Measurements from ENCODE around the gene DDX6.
A peak's percentile ranks its signal among the peaks of the same experiment; 100 is the strongest.

Gene DDX6

DNA sequence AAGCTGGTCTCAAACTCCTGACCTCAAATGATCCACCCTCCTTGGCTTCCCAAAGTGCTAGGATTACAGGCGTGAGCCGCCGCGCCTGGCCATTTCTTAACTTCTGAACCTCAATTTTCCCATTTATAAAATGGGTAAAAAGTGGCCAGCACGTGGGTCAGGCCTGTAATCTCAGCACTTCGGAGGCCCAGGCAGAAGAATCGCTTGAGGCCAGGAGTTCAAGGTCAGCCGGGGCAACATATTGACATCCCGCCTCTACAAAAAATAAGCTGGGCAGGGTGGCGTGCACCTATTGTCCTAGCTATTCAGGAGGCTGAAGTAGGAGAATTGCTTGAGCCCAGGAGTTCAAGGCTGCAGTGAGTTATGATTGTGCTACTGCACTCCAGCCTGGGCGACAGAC, 6.5 kb upstream of the DDX6 start:
- no peak overlapping the region for H3K23ac ChIP-seq (ENCODE audit: low read length)
- no peak overlapping the region for H3K4me2 ChIP-seq (ENCODE audit: low read length)
- H2BK120ac ChIP-seq (ENCODE audit: low read depth, low read length) = no peak overlapping the region
- peaks cover 4% of the 10 kb centered on the region for H3K4me1 ChIP-seq (ENCODE audit: control insufficient read depth, low read depth, low read length)
- no peak overlapping the region for H4K5ac ChIP-seq (ENCODE audit: low read length)
- no peaks in the 10 kb centered on the region for H3K27me3 ChIP-seq (ENCODE audit: insufficient read depth, low read length, poor library complexity)
- no peak overlapping the region for H3K56ac ChIP-seq (ENCODE audit: low read length)
- H3K79me1 ChIP-seq (ENCODE audit: low read length) = no peaks in the 10 kb centered on the region
- H3K18ac ChIP-seq (ENCODE audit: low read length) = no peak overlapping the region
- no peak overlapping the region for H2AK5ac ChIP-seq (ENCODE audit: low read length)
- no peak overlapping the region for H2BK15ac ChIP-seq (replicated peaks; ENCODE audit: low read depth)
- no peak overlapping the region for H3K4ac ChIP-seq (ENCODE audit: low read depth, low read length)
- H2BK5ac ChIP-seq (ENCODE audit: low read length) = no peak overlapping the region
- H3K27ac ChIP-seq (ENCODE audit: low read depth, low read length) = no peak overlapping the region
- no peak for DNase-seq
- no peaks in the 10 kb centered on the region for H3K36me3 ChIP-seq (ENCODE audit: control insufficient read depth, insufficient read depth, low read length)
- H3K9ac ChIP-seq (ENCODE audit: low read length) = no peak overlapping the region
- no CpG with 5 or more reads among the region's 11 CpGs for WGBS (ENCODE audit: extremely low coverage, insufficient coverage, low lambda C conversion rate)
- H4K8ac ChIP-seq (ENCODE audit: low read depth, low read length) = no peak overlapping the region
- H3K79me2 ChIP-seq (ENCODE audit: control insufficient read depth, insufficient read depth, low read length) = no peaks in the 10 kb centered on the region
- no peak overlapping the region for H3K4me3 ChIP-seq (ENCODE audit: low read length)

DNA sequence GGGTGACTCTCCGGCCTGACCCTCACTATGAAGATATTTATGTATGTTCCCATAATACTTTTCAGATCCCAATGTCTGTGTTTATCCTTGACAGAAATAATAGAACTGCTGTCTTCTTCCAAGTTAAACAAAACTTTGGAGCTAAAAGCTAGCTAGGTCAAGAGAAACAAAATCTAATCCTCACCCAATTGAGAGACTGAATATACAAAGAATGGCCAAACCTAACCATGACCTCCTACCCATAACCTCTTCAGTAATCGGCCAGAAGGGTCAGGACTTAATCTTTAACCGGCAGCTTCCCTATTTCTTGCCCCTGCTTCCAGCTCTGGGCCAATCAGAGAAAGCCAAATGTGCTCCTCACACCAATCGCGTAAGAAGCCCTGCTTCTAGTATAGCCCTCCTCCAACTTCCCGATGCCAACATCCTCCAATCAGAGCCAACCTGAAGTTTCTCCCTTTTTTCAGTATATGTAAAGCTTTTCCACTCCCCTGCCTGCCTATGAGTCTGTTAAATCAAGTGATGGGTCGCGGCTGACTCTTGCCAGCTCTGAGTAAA, 1.7 kb upstream of the DDX6 start:
- H2BK5ac ChIP-seq (ENCODE audit: low read length) = no peak overlapping the region
- H3K27me3 ChIP-seq (ENCODE audit: insufficient read depth, low read length, poor library complexity) = no peaks in the 10 kb centered on the region
- peak; percentile 99 for DNase-seq
- no peak overlapping the region for H2AK5ac ChIP-seq (ENCODE audit: low read length)
- peak overlapping the region; percentile 34 for H3K18ac ChIP-seq (ENCODE audit: low read length)
- no peak overlapping the region for H4K5ac ChIP-seq (ENCODE audit: low read length)
- H3K4me1 ChIP-seq (ENCODE audit: control insufficient read depth, low read depth, low read length) = peaks cover 4% of the 10 kb centered on the region
- no peak overlapping the region for H2BK120ac ChIP-seq (ENCODE audit: low read depth, low read length)
- H3K27ac ChIP-seq (ENCODE audit: low read depth, low read length) = peak overlapping the region; percentile 93
- no peaks in the 10 kb centered on the region for H3K36me3 ChIP-seq (ENCODE audit: control insufficient read depth, insufficient read depth, low read length)
- no peaks in the 10 kb centered on the region for H3K79me1 ChIP-seq (ENCODE audit: low read length)
- H3K4ac ChIP-seq (ENCODE audit: low read depth, low read length) = no peak overlapping the region
- H2BK15ac ChIP-seq (replicated peaks; ENCODE audit: low read depth) = no peak overlapping the region
- H3K9ac ChIP-seq (ENCODE audit: low read length) = peak overlapping the region; percentile 94
- no peak overlapping the region for H4K8ac ChIP-seq (ENCODE audit: low read depth, low read length)
- no peak overlapping the region for H3K4me3 ChIP-seq (ENCODE audit: low read length)
- peaks cover 32% of the 10 kb centered on the region for H3K79me2 ChIP-seq (ENCODE audit: control insufficient read depth, insufficient read depth, low read length)
- no peak overlapping the region for H3K23ac ChIP-seq (ENCODE audit: low read length)
- WGBS (ENCODE audit: extremely low coverage, insufficient coverage, low lambda C conversion rate) = no CpG with 5 or more reads among the region's 8 CpGs
- peak overlapping the region; percentile 80 for H3K4me2 ChIP-seq (ENCODE audit: low read length)
- peak overlapping the region; percentile 99 for H3K56ac ChIP-seq (ENCODE audit: low read length)

GRCh38 chr11:118791961-118792569, 1.1 kb upstream of the DDX6 start:
- no peaks in the 10 kb centered on the region for H3K36me3 ChIP-seq (ENCODE audit: control insufficient read depth, insufficient read depth, low read length)
- peak overlapping the region; percentile 46 for H2BK5ac ChIP-seq (ENCODE audit: low read length)
- peak overlapping the region; percentile 98 for H3K23ac ChIP-seq (ENCODE audit: low read length)
- peak overlapping the region; percentile 99 for H3K56ac ChIP-seq (ENCODE audit: low read length)
- no peaks in the 10 kb centered on the region for H3K27me3 ChIP-seq (ENCODE audit: insufficient read depth, low read length, poor library complexity)
- WGBS (ENCODE audit: extremely low coverage, insufficient coverage, low lambda C conversion rate) = no CpG with 5 or more reads among the region's 39 CpGs
- peak overlapping the region; percentile 40 for H2BK120ac ChIP-seq (ENCODE audit: low read depth, low read length)
- peak overlapping the region; percentile 94 for H3K9ac ChIP-seq (ENCODE audit: low read length)
- peaks cover 4% of the 10 kb centered on the region for H3K4me1 ChIP-seq (ENCODE audit: control insufficient read depth, low read depth, low read length)
- H3K4me3 ChIP-seq (ENCODE audit: low read length) = peak overlapping the region; percentile 91
- H3K18ac ChIP-seq (ENCODE audit: low read length) = peak overlapping the region; percentile 91
- no peak overlapping the region for H2AK5ac ChIP-seq (ENCODE audit: low read length)
- peak; percentile 62 for DNase-seq
- H3K4ac ChIP-seq (ENCODE audit: low read depth, low read length) = peak overlapping the region; percentile 97
- H4K8ac ChIP-seq (ENCODE audit: low read depth, low read length) = peak overlapping the region; percentile 68
- H2BK15ac ChIP-seq (replicated peaks; ENCODE audit: low read depth) = no peak overlapping the region
- peak overlapping the region; percentile 93 for H3K27ac ChIP-seq (ENCODE audit: low read depth, low read length)
- H4K5ac ChIP-seq (ENCODE audit: low read length) = no peak overlapping the region
- no peaks in the 10 kb centered on the region for H3K79me1 ChIP-seq (ENCODE audit: low read length)
- H3K4me2 ChIP-seq (ENCODE audit: low read length) = peak overlapping the region; percentile 80
- peaks cover 35% of the 10 kb centered on the region for H3K79me2 ChIP-seq (ENCODE audit: control insufficient read depth, insufficient read depth, low read length)

GRCh38 chr11:118790357-118791110, 430 bp downstream of the DDX6 start:
- H3K4me2 ChIP-seq (ENCODE audit: low read length) = peak overlapping the region; percentile 16
- H3K23ac ChIP-seq (ENCODE audit: low read length) = no peak overlapping the region
- no peaks in the 10 kb centered on the region for H3K36me3 ChIP-seq (ENCODE audit: control insufficient read depth, insufficient read depth, low read length)
- DNase-seq = peak; percentile 86
- peak overlapping the region; percentile 83 for H2AK5ac ChIP-seq (ENCODE audit: low read length)
- H3K79me1 ChIP-seq (ENCODE audit: low read length) = no peaks in the 10 kb centered on the region
- peak overlapping the region; percentile 100 for H3K4ac ChIP-seq (ENCODE audit: low read depth, low read length)
- peak overlapping the region; percentile 93 for H2BK120ac ChIP-seq (ENCODE audit: low read depth, low read length)
- peak overlapping the region; percentile 99 for H3K56ac ChIP-seq (ENCODE audit: low read length)
- H4K8ac ChIP-seq (ENCODE audit: low read depth, low read length) = peak overlapping the region; percentile 91
- peaks cover 44% of the 10 kb centered on the region for H3K79me2 ChIP-seq (ENCODE audit: control insufficient read depth, insufficient read depth, low read length)
- no CpG with 5 or more reads among the region's 54 CpGs for WGBS (ENCODE audit: extremely low coverage, insufficient coverage, low lambda C conversion rate)
- H3K4me3 ChIP-seq (ENCODE audit: low read length) = peak overlapping the region; percentile 87
- peak overlapping the region; percentile 94 for H3K9ac ChIP-seq (ENCODE audit: low read length)
- H3K4me1 ChIP-seq (ENCODE audit: control insufficient read depth, low read depth, low read length) = peaks cover 4% of the 10 kb centered on the region
- peak overlapping the region; percentile 25 for H2BK15ac ChIP-seq (replicated peaks; ENCODE audit: low read depth)
- H4K5ac ChIP-seq (ENCODE audit: low read length) = no peak overlapping the region
- peak overlapping the region; percentile 96 for H2BK5ac ChIP-seq (ENCODE audit: low read length)
- H3K27me3 ChIP-seq (ENCODE audit: insufficient read depth, low read length, poor library complexity) = no peaks in the 10 kb centered on the region
- peak overlapping the region; percentile 93 for H3K27ac ChIP-seq (ENCODE audit: low read depth, low read length)
- peak overlapping the region; percentile 100 for H3K18ac ChIP-seq (ENCODE audit: low read length)

DNA sequence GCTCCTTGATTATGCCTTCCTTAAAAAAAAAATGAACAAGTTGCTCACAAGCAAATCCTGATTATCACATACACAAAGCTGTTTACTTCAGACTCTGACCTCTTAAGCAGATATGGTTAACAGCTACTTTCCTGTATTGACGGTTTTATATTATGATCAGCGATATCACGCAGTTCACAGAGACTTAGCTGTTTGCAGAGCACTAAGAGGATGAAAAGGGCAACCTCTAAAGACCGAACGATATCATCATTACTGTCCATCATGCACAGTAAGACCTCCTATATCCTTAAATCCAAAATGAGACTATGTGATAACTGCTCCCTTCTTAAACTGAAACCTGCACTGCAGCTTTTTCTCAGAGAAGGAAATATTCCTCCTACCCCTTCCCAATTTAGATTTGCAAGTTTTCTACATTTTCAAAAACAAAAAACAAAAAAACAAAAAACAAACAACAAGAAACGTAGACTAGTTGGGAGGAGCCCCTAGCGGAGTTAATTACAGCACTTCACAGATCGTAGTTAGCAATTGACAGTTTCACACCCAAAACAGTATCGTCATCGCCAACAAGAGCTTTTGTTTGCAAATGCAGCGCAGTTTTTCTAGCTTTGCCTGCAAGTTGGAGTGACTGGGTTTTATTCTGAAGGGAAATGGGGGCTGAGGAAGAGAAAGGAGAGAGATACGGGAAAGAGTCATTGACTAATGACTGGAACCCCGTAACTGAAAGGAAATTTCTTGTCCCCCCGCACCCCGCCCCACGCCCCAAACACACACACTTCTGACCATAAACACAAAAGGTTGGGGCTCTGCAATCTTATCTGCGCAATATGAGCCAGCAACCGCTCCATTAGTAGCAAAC, 1.2 kb downstream of the DDX6 start:
- Histone ChIP-seq H2BK15ac (replicated peaks; ENCODE audit: low read depth) (no peak overlapping the region), H3K4me2 (ENCODE audit: low read length) (peak overlapping the region; percentile 78), H3K27me3 (ENCODE audit: insufficient read depth, low read length, poor library complexity) (no peaks in the 10 kb centered on the region), H3K4me1 (ENCODE audit: control insufficient read depth, low read depth, low read length) (peaks cover 4% of the 10 kb centered on the region), H4K8ac (ENCODE audit: low read depth, low read length) (peak overlapping the region; percentile 91), H3K36me3 (ENCODE audit: control insufficient read depth, insufficient read depth, low read length) (no peaks in the 10 kb centered on the region), H3K79me2 (ENCODE audit: control insufficient read depth, insufficient read depth, low read length) (peaks cover 50% of the 10 kb centered on the region), H2BK120ac (ENCODE audit: low read depth, low read length) (peak overlapping the region; percentile 93), H3K27ac (ENCODE audit: low read depth, low read length) (peak overlapping the region; percentile 93), H3K56ac (ENCODE audit: low read length) (peak overlapping the region; percentile 99), H3K4me3 (ENCODE audit: low read length) (peak overlapping the region; percentile 87), H3K4ac (ENCODE audit: low read depth, low read length) (peak overlapping the region; percentile 100), H3K23ac (ENCODE audit: low read length) (no peak overlapping the region), H3K9ac (ENCODE audit: low read length) (peak overlapping the region; percentile 94), H2AK5ac (ENCODE audit: low read length) (no peak overlapping the region), H3K79me1 (ENCODE audit: low read length) (no peaks in the 10 kb centered on the region), H2BK5ac (ENCODE audit: low read length) (peak overlapping the region; percentile 18), H4K5ac (ENCODE audit: low read length) (no peak overlapping the region), H3K18ac (ENCODE audit: low read length) (peak overlapping the region; percentile 100)
- WGBS (ENCODE audit: extremely low coverage, insufficient coverage, low lambda C conversion rate) = no CpG with 5 or more reads among the region's 18 CpGs
- DNase-seq = peak; percentile 95
